Panc1 (cell line): ENCODE results near the gene KIF1A. TPM values are rescaled to one million over a fixed set of nuclear protein-coding genes. Genes with fewer than 3 reads are reported as not detected.

Source experiments
- ATAC-seq: fragments of 200-7000 bp; cut with Tn5 transposase; 2 replicates; pipeline ENCODE4 v1.9.1; 2020; ENCODE audit warnings: mild to moderate bottlenecking, moderate library complexity
- BruUV-seq: library from RNA; stranded (reverse); fragments of 400-500 nt; replicated peaks from 2 replicates; lab custom pipeline; 2021; lab: Mats Ljungman, UMichigan
- CTCF ChIA-PET: fragments of 300-600 bp; sonication (Branson Sonifier 250); formaldehyde crosslinking; loops from one replicate; lab custom pipeline; 2022; ENCODE audit warnings: antibody characterized with exemption; lab: Charles Lee
- POLR2A ChIA-PET: fragments of 300-600 bp; sonication (Branson Sonifier 250); formaldehyde crosslinking; loops from one replicate; lab custom pipeline; 2022; ENCODE audit warnings: antibody characterized with exemption; lab: Charles Lee
- DNase-seq: peaks from one replicate; pipeline ENCODE4 v3.0.0-alpha.2; 2010; ENCODE audit warnings: low read depth, low spot score
- H3K27ac ChIP-seq: 2 replicates; pipeline ENCODE4 v1.5.1; 2011; ENCODE audit warnings: mild to moderate bottlenecking, low read length, inconsistent platforms
- H3K27me3 ChIP-seq: fragments of 200-500 bp; sonication (Bioruptor generic); 2 replicates; pipeline ENCODE4 v1.6.0; 2014; ENCODE audit warnings: low read length, inconsistent platforms; ENCODE audit not compliant: control insufficient read depth, insufficient read depth
- H3K36me3 ChIP-seq: fragments of 200-500 bp; sonication (Bioruptor generic); 2 replicates; pipeline ENCODE4 v1.5.1; 2014; ENCODE audit warnings: inconsistent platforms, mild to moderate bottlenecking, low read length, moderate library complexity; ENCODE audit not compliant: control insufficient read depth, insufficient read depth
- H3K4me1 ChIP-seq: 2 replicates; pipeline ENCODE4 v1.5.1; 2011; ENCODE audit warnings: inconsistent platforms, mild to moderate bottlenecking, low read length, moderate library complexity; ENCODE audit not compliant: control insufficient read depth, insufficient read depth
- H3K4me3 ChIP-seq, 2 experiments: 2 replicates each; pipeline ENCODE4 v1.5.1; 2011 to 2012; ENCODE audit warnings: low read depth in 2 of 2, low read length in 2 of 2, mild to moderate bottlenecking in 2 of 2, inconsistent platforms in 1 of 2, moderate library complexity in 1 of 2
- H3K9me3 ChIP-seq: fragments of 200-500 bp; sonication (Bioruptor generic); 2 replicates; pipeline ENCODE4 v1.5.1; 2014; ENCODE audit warnings: low read depth, mild to moderate bottlenecking, inconsistent platforms, low read length, moderate library complexity; ENCODE audit not compliant: control insufficient read depth, insufficient read depth
- POLR2AphosphoS5 ChIP-seq: IDR thresholded peaks from 2 replicates; pipeline ENCODE4 v1.6.1; 2012; ENCODE audit warnings: mild to moderate bottlenecking, low read depth, low read length, moderate library complexity
- SIN3A ChIP-seq: IDR thresholded peaks from 2 replicates; pipeline ENCODE4 v1.6.1; 2012; ENCODE audit warnings: low read depth, mild to moderate bottlenecking, low read length, moderate library complexity, borderline replicate concordance; ENCODE audit not compliant: insufficient read depth
- TCF7L2 ChIP-seq: IDR thresholded peaks from 2 replicates; pipeline ENCODE4 v1.6.1; 2011; ENCODE audit warnings: mild to moderate bottlenecking, low read depth, low read length, inconsistent platforms
- in situ Hi-C: cut with HindIII; loops from 2 replicates; pipeline ENCODE4 v1.10.0; 2016; ENCODE audit warnings: low sequenced_read_pairs, low pct_unique_long_range_greater_than_20kb
- intact Hi-C: fragments of 100-400 bp; cut with micrococcal nuclease; formaldehyde crosslinking; loops from one replicate; pipeline ENCODE4 v1.10.0; 2022; ENCODE audit not compliant: unreplicated experiment
- total RNA-seq: library from RNA; stranded (reverse); gene quantifications from one replicate; pipeline ENCODE4 v1.2.1, GENCODE V29; 2021; ENCODE audit not compliant: unreplicated experiment
- TF ChIP-seq, protein P1 (sequence below): fragments of 450-650 bp; IDR thresholded peaks from 2 replicates; pipeline ENCODE4 v1.5.1; 2017; ENCODE audit warnings: mild to moderate bottlenecking
- TF ChIP-seq, protein P2 (sequence below), 2 experiments: IDR thresholded peaks; 2 replicates each; pipeline ENCODE4 v1.6.1; 2011 to 2012; ENCODE audit warnings: low read depth in 2 of 2, control low read depth in 1 of 2, low read length in 1 of 2, mild to moderate bottlenecking in 1 of 2, moderate library complexity in 1 of 2; ENCODE audit not compliant: insufficient read depth in 1 of 2

The KIF1A gene
- total RNA-seq, 1 experiment from 2014 or later: 132 TPM

DNA sequence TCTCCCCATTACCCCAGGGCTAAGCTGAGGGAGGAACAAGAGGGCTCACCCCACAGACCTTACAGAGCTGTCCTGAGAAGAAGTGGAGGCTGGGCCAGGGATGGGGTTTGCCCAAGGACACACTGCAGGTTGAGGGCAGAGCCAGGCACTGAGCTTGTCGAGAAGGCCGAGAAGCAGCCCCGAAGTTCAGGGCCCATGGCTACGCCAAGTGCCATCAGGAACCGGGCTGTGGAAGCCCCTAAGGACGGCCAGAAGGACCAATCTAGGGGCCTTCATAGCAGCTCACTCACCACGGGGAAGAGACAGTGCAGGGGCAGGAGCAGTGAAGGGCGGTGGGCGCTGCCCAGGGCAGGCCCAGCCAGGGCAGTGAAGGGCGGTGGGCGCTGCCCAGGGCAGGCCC is 30.0 kb upstream of the KIF1A start:
- TF ChIP-seq, protein P1, sequence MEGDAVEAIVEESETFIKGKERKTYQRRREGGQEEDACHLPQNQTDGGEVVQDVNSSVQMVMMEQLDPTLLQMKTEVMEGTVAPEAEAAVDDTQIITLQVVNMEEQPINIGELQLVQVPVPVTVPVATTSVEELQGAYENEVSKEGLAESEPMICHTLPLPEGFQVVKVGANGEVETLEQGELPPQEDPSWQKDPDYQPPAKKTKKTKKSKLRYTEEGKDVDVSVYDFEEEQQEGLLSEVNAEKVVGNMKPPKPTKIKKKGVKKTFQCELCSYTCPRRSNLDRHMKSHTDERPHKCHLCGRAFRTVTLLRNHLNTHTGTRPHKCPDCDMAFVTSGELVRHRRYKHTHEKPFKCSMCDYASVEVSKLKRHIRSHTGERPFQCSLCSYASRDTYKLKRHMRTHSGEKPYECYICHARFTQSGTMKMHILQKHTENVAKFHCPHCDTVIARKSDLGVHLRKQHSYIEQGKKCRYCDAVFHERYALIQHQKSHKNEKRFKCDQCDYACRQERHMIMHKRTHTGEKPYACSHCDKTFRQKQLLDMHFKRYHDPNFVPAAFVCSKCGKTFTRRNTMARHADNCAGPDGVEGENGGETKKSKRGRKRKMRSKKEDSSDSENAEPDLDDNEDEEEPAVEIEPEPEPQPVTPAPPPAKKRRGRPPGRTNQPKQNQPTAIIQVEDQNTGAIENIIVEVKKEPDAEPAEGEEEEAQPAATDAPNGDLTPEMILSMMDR: no peak
- TF ChIP-seq POLR2AphosphoS5 (no peak), SIN3A (no peak), TCF7L2 (no peak)
- TF ChIP-seq, protein P2, sequence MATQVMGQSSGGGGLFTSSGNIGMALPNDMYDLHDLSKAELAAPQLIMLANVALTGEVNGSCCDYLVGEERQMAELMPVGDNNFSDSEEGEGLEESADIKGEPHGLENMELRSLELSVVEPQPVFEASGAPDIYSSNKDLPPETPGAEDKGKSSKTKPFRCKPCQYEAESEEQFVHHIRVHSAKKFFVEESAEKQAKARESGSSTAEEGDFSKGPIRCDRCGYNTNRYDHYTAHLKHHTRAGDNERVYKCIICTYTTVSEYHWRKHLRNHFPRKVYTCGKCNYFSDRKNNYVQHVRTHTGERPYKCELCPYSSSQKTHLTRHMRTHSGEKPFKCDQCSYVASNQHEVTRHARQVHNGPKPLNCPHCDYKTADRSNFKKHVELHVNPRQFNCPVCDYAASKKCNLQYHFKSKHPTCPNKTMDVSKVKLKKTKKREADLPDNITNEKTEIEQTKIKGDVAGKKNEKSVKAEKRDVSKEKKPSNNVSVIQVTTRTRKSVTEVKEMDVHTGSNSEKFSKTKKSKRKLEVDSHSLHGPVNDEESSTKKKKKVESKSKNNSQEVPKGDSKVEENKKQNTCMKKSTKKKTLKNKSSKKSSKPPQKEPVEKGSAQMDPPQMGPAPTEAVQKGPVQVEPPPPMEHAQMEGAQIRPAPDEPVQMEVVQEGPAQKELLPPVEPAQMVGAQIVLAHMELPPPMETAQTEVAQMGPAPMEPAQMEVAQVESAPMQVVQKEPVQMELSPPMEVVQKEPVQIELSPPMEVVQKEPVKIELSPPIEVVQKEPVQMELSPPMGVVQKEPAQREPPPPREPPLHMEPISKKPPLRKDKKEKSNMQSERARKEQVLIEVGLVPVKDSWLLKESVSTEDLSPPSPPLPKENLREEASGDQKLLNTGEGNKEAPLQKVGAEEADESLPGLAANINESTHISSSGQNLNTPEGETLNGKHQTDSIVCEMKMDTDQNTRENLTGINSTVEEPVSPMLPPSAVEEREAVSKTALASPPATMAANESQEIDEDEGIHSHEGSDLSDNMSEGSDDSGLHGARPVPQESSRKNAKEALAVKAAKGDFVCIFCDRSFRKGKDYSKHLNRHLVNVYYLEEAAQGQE (IDR thresholded peaks at IDR 0.05; ENCODE audit: insufficient read depth in 1 of 2, low read depth in 2 of 2, low read length in 1 of 2): no peak
- H3K9me3 ChIP-seq: peaks cover 6% of the 10 kb centered on the region; the same call in 1 of the 2 replicates
- no TSS peak for BruUV-seq
- intact Hi-C loops: no loop called here
- no peaks in the 10 kb centered on the region for H3K36me3 ChIP-seq
- no peaks in the 10 kb centered on the region for H3K27me3 ChIP-seq
- no peak overlapping the region for H3K4me3 ChIP-seq
- H3K27ac ChIP-seq: no peak overlapping the region
- POLR2A ChIA-PET: no interaction called here
- no peak; the same call in 1 of the 2 replicates for ATAC-seq
- in situ Hi-C loops: no loop called here
- H3K4me1 ChIP-seq: no peaks in the 10 kb centered on the region
- CTCF ChIA-PET: interaction anchor here (1.0 kb wide), 1 partner anchor 10 kb away, joined by 7 read pairs; no protein-coding TSS in a partner anchor
- no peak for DNase-seq

DNA sequence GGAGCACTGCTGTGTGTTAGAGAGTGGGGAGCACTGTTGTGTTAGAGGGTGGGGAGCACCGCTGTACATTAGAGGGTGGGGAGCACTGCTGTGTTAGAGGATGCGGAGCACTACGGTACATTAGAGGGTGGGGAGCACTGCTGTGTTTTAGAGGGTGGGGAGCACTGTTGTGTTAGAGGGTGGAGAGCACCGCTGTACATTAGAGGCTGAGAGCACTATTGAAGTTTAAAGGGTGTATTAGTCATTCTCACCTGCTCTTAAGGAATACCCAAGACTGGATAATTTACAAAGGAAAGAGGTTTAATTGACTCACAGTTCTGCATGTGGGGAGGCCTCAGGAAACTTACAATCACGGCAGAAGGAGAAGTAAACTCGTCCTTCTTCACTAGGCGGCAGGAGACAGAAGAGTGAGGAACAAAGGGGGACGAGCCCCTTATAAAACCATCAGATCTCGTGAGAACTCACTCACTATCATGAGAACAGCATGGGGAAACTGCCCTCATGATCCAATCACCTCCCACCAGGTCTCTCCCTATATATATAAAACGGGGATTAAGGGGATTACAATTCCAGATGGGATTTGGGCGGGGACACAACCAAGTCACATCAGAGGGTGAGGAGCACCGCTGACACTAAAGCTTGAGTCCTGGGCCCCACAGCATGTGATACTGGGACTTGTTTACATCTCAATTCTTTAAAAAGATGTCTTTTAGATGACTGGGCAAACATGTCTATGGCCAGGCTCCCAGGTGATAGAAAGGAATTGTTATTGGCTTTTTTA is 29.1 kb upstream of the KIF1A start:
- BruUV-seq: no TSS peak
- no peaks in the 10 kb centered on the region for H3K4me1 ChIP-seq
- no peak overlapping the region for H3K4me3 ChIP-seq
- TF ChIP-seq TCF7L2 (no peak), SIN3A (no peak), POLR2AphosphoS5 (no peak)
- TF ChIP-seq, protein P1: no peak
- TF ChIP-seq, protein P2 (IDR thresholded peaks at IDR 0.05; ENCODE audit: insufficient read depth in 1 of 2, low read depth in 2 of 2, low read length in 1 of 2): no peak
- H3K9me3 ChIP-seq: peaks cover 2% of the 10 kb centered on the region; the same call in 1 of the 2 replicates
- ATAC-seq (no peak), DNase-seq (no peak)
- H3K27ac ChIP-seq: no peak overlapping the region
- POLR2A ChIA-PET: no interaction called here
- H3K27me3 ChIP-seq: 0 out of 2 replicates have a peak, but pooled peaks cover 2% of the 10 kb centered on the region
- no peaks in the 10 kb centered on the region for H3K36me3 ChIP-seq
- CTCF ChIA-PET: interaction anchor here (1.0 kb wide), 1 partner anchor 9 kb away, joined by 7 read pairs; no protein-coding TSS in a partner anchor
- intact Hi-C loops (no loop called here), in situ Hi-C loops (no loop called here)
